G401 (cell line): Measurements from ENCODE around the gene MAN1B1. TPM values are rescaled to one million over a fixed set of nuclear protein-coding genes. Genes with fewer than 3 reads are reported as not detected.

Source experiments
- DNase-seq: peaks from one replicate; pipeline ENCODE4 v3.0.0-alpha.2; 2015; ENCODE audit warnings: low spot score
- in situ Hi-C: cut with HindIII; loops from 2 replicates; pipeline ENCODE4 v1.10.0; 2016; ENCODE audit warnings: low sequenced_read_pairs, mixed read lengths
- total RNA-seq: library from RNA; depleted of rRNA; stranded (reverse); fragments of >200 nt; shearing (Covaris generic); gene quantifications from 2 replicates; pipeline ENCODE4 v1.2.3, GENCODE V29; 2014

The MAN1B1 gene
- total RNA-seq, 1 experiment from 2014 or later = 73.9 TPM

- no peak for DNase-seq
Measured at GRCh38 chr9:137065336-137065967, 21.3 kb upstream of the MAN1B1 start.

GRCh38 chr9:137066096-137066861 lies 20.5 kb upstream of the MAN1B1 start:
- DNase-seq = no peak
- in situ Hi-C loops = no loop called here

More at GRCh38 chr9:137065336-137065967, 21.3 kb upstream of the MAN1B1 start:
- in situ Hi-C loops = no loop called here

GRCh38 chr9:137067860-137068538 lies 18.8 kb upstream of the MAN1B1 start:
- DNase-seq = peak; percentile 74
- in situ Hi-C loops = no loop called here

GRCh38 chr9:137068539-137069507 lies 18.0 kb upstream of the MAN1B1 start:
- DNase-seq = no peak

GRCh38 chr9:137069508-137070091 lies 17.2 kb upstream of the MAN1B1 start:
- in situ Hi-C loops = no loop called here

More at GRCh38 chr9:137068539-137069507, 18.0 kb upstream of the MAN1B1 start:
- in situ Hi-C loops = no loop called here

GRCh38 chr9:137070201-137070905 lies 16.4 kb upstream of the MAN1B1 start, which contains the start of gene SAPCD2:
TSS of gene SAPCD2 (minus strand) at chr9:137070557. CDS start at chr9:137070460, 97 bp downstream.
- peak; percentile 77 for DNase-seq
- in situ Hi-C loops = no loop called here

More at GRCh38 chr9:137069508-137070091, 17.2 kb upstream of the MAN1B1 start:
- DNase-seq = no peak

- DNase-seq = peak; percentile 39
- in situ Hi-C loops = no loop called here
Measured at GRCh38 chr9:137070906-137071275, 15.9 kb upstream of the MAN1B1 start.

- in situ Hi-C loops = no loop called here
- no peak for DNase-seq
Measured at GRCh38 chr9:137071282-137071681, 15.5 kb upstream of the MAN1B1 start.

GRCh38 chr9:137073992-137074399 lies 12.8 kb upstream of the MAN1B1 start:
- DNase-seq = no peak
- in situ Hi-C loops = no loop called here

GRCh38 chr9:137074657-137075274 lies 12.0 kb upstream of the MAN1B1 start:
- in situ Hi-C loops = no loop called here
- no peak for DNase-seq

- DNase-seq = no peak
- in situ Hi-C loops = no loop called here
Measured at GRCh38 chr9:137075275-137075775, 11.5 kb upstream of the MAN1B1 start.

- in situ Hi-C loops = no loop called here
- DNase-seq = no peak
Measured at GRCh38 chr9:137076636-137077009, 10.2 kb upstream of the MAN1B1 start.

GRCh38 chr9:137077010-137077747 lies 9.6 kb upstream of the MAN1B1 start, which contains the start of gene UAP1L1:
TSS of gene UAP1L1 (plus strand) at chr9:137077517. CDS start at chr9:137077533, 16 bp downstream.
- no peak for DNase-seq
- in situ Hi-C loops = no loop called here

GRCh38 chr9:137077758-137078693 lies 8.8 kb upstream of the MAN1B1 start:
- no peak for DNase-seq
- in situ Hi-C loops = no loop called here

- no peak for DNase-seq
- in situ Hi-C loops = no loop called here
Measured at GRCh38 chr9:137078701-137079400, 7.9 kb upstream of the MAN1B1 start.
